Measurements from ENCODE around the gene HOXA9.

Gene HOXA9

GRCh38 chr7:27165089-27165995, at the start of gene HOXA9:
TSS of gene HOXA9 (minus strand) at chr7:27165537. CDS start at chr7:27165457, 80 bp downstream.
- peak in 1 of 2 donors; percentile 57 for DNase-seq

- DNase-seq, result no peak
These were observed 49.1 kb upstream of the HOXA9 start for GRCh38 chr7:27214239-27214950.

GRCh38 chr7:27213433-27214238, 48.3 kb upstream of the HOXA9 start:
- no peak for DNase-seq

GRCh38 chr7:27212497-27213432, 47.4 kb upstream of the HOXA9 start:
- DNase-seq, result no peak

- no peak for DNase-seq
These were observed 46.4 kb upstream of the HOXA9 start for GRCh38 chr7:27211764-27212204.

- no peak for DNase-seq
These were observed 45.7 kb upstream of the HOXA9 start for GRCh38 chr7:27211084-27211446.

GRCh38 chr7:27210441-27211083, 45.2 kb upstream of the HOXA9 start:
- DNase-seq, result peak in 1 of 2 donors; percentile 20

- DNase-seq, result no peak
These were observed 44.6 kb upstream of the HOXA9 start for GRCh38 chr7:27209933-27210440.

GRCh38 chr7:27208998-27209397, 43.7 kb upstream of the HOXA9 start:
- DNase-seq, result no peak

- DNase-seq, result no peak
These were observed 42.1 kb upstream of the HOXA9 start for GRCh38 chr7:27207348-27207985.

- no peak for DNase-seq
These were observed 40.3 kb upstream of the HOXA9 start for GRCh38 chr7:27205325-27206280.

GRCh38 chr7:27204851-27205322, 39.5 kb upstream of the HOXA9 start:
- no peak for DNase-seq

GRCh38 chr7:27203964-27204594, 38.7 kb upstream of the HOXA9 start:
- no peak for DNase-seq

- no peak for DNase-seq
These were observed 38.1 kb upstream of the HOXA9 start for GRCh38 chr7:27203365-27203953.

- no peak for DNase-seq
These were observed 37.5 kb upstream of the HOXA9 start for GRCh38 chr7:27202862-27203134.

- DNase-seq, result no peak
These were observed 36.9 kb upstream of the HOXA9 start for GRCh38 chr7:27202018-27202861.

- DNase-seq, result no peak
These were observed 36.3 kb upstream of the HOXA9 start for GRCh38 chr7:27201580-27202017.
